H9 (cell line): ENCODE results near the gene MEI4. TPM values are rescaled to one million over a fixed set of nuclear protein-coding genes. Genes with fewer than 3 reads are reported as not detected.

Experiments
- DNase-seq: peaks from one replicate; pipeline ENCODE4 v3.0.0-alpha.2; 2017
- H2AFZ ChIP-seq: one replicate; pipeline ENCODE4 v1.6.1; 2013; ENCODE audit warnings: mild to moderate bottlenecking, low read length, control low read depth, moderate library complexity
- H2AK5ac ChIP-seq: 2 replicates; pipeline ENCODE4 v1.6.1; 2013; ENCODE audit warnings: low read length, control low read depth, mixed read lengths; ENCODE audit not compliant: insufficient read length
- H2BK120ac ChIP-seq: one replicate; pipeline ENCODE4 v1.6.1; 2013; ENCODE audit warnings: low read depth, mild to moderate bottlenecking, low read length, control low read depth, inconsistent platforms; ENCODE audit not compliant: poor library complexity, severe bottlenecking
- H2BK12ac ChIP-seq: 2 replicates; pipeline ENCODE4 v1.6.1; 2013; ENCODE audit warnings: low read length, control low read depth, mixed read lengths, low read depth; ENCODE audit not compliant: insufficient read length
- H2BK15ac ChIP-seq: 2 replicates; pipeline ENCODE4 v1.6.1; 2013; ENCODE audit warnings: low read depth, low read length, control low read depth
- H2BK20ac ChIP-seq: one replicate; pipeline ENCODE4 v1.6.1; 2013; ENCODE audit warnings: low read depth, mild to moderate bottlenecking, low read length, control low read depth, inconsistent platforms; ENCODE audit not compliant: poor library complexity, severe bottlenecking
- H2BK5ac ChIP-seq: 2 replicates; pipeline ENCODE4 v1.6.1; 2013; ENCODE audit warnings: low read length, control low read depth, mixed read lengths; ENCODE audit not compliant: insufficient read length
- H3K14ac ChIP-seq: 2 replicates; pipeline ENCODE4 v1.6.1; 2013; ENCODE audit warnings: low read length, control low read depth; ENCODE audit not compliant: insufficient read depth
- H3K18ac ChIP-seq: 2 replicates; pipeline ENCODE4 v1.6.1; 2013; ENCODE audit warnings: low read depth, mild to moderate bottlenecking, mixed read lengths, low read length, control low read depth; ENCODE audit not compliant: insufficient read length
- H3K23ac ChIP-seq: 2 replicates; pipeline ENCODE4 v1.6.1; 2013; ENCODE audit warnings: low read length, control low read depth, mixed read lengths, low read depth; ENCODE audit not compliant: insufficient read length
- H3K23me2 ChIP-seq: 2 replicates; pipeline ENCODE4 v1.6.1; 2013; ENCODE audit warnings: low read depth, mild to moderate bottlenecking, mixed read lengths, low read length, control low read depth; ENCODE audit not compliant: insufficient read length, poor library complexity, severe bottlenecking
- H3K27ac ChIP-seq: 2 replicates; pipeline ENCODE4 v1.5.1; 2013; ENCODE audit warnings: low read length, control low read depth, mixed read lengths, low read depth; ENCODE audit not compliant: insufficient read length
- H3K27me3 ChIP-seq: 2 replicates; pipeline ENCODE4 v1.6.1; 2013; ENCODE audit warnings: low read length, control low read depth, inconsistent platforms; ENCODE audit not compliant: insufficient read depth
- H3K4ac ChIP-seq: 2 replicates; pipeline ENCODE4 v1.6.1; 2013; ENCODE audit warnings: low read depth, mild to moderate bottlenecking, control low read depth, inconsistent platforms, low read length, moderate library complexity
- H3K4me1 ChIP-seq: 2 replicates; pipeline ENCODE4 v1.6.1; 2013; ENCODE audit warnings: low read length, control low read depth, inconsistent platforms; ENCODE audit not compliant: insufficient read depth
- H3K4me2 ChIP-seq: 2 replicates; pipeline ENCODE4 v1.6.1; 2013; ENCODE audit warnings: low read length, control low read depth, mixed read lengths; ENCODE audit not compliant: insufficient read length, insufficient read depth
- H3K56ac ChIP-seq: 2 replicates; pipeline ENCODE4 v1.6.1; 2013; ENCODE audit warnings: low read depth, mild to moderate bottlenecking, mixed read lengths, low read length, control low read depth; ENCODE audit not compliant: insufficient read length
- H3K79me1 ChIP-seq: 2 replicates; pipeline ENCODE4 v1.6.1; 2013; ENCODE audit warnings: low read depth, mild to moderate bottlenecking, moderate library complexity, low read length, control low read depth, inconsistent platforms; ENCODE audit not compliant: insufficient read depth, poor library complexity, severe bottlenecking
- H3K79me2 ChIP-seq: 2 replicates; pipeline ENCODE4 v1.6.1; 2013; ENCODE audit warnings: low read length, control low read depth, inconsistent platforms; ENCODE audit not compliant: insufficient read depth
- H3K9ac ChIP-seq: 2 replicates; pipeline ENCODE4 v1.6.1; 2013; ENCODE audit warnings: low read length, control low read depth, mixed read lengths; ENCODE audit not compliant: insufficient read length; ENCODE audit errors: extremely low read depth
- H3K9me3 ChIP-seq: one replicate; pipeline ENCODE4 v1.6.1; 2013; ENCODE audit warnings: low read depth, low read length, inconsistent platforms; ENCODE audit not compliant: control insufficient read depth
- H3T11ph ChIP-seq: one replicate; pipeline ENCODE4 v1.6.1; 2013; ENCODE audit warnings: mild to moderate bottlenecking, low read length, control low read depth, inconsistent platforms
- H4K20me1 ChIP-seq: one replicate; pipeline ENCODE4 v1.6.1; 2013; ENCODE audit not compliant: control insufficient read depth, insufficient read length, insufficient read depth
- H4K5ac ChIP-seq: 2 replicates; pipeline ENCODE4 v1.6.1; 2013; ENCODE audit warnings: low read depth, mild to moderate bottlenecking, mixed read lengths, low read length, control low read depth; ENCODE audit not compliant: insufficient read length
- H4K8ac ChIP-seq: replicated peaks from 2 replicates; pipeline ENCODE4 v1.6.1; 2013; ENCODE audit warnings: low read length, control low read depth, mixed read lengths, low read depth; ENCODE audit not compliant: insufficient read length
- H4K91ac ChIP-seq: 2 replicates; pipeline ENCODE4 v1.6.1; 2013; ENCODE audit warnings: low read depth, mild to moderate bottlenecking, moderate library complexity, mixed read lengths, low read length, control low read depth; ENCODE audit not compliant: insufficient read length
- H3K27ac Mint-ChIP-seq, 3 experiments: 2 replicates in 2 of 3; 3 replicates in 1 of 3; pipeline ENCODE4 v1.8.0; 2020 to 2021; ENCODE audit warnings: mixed read lengths in 3 of 3, mild to moderate bottlenecking in 1 of 3, moderate library complexity in 1 of 3
- H3K27me3 Mint-ChIP-seq: 2 replicates; pipeline ENCODE4 v1.8.0; 2021; ENCODE audit warnings: low read depth, mild to moderate bottlenecking, moderate library complexity, mixed read lengths
- H3K36me3 Mint-ChIP-seq, 3 experiments: 2 replicates in 2 of 3; 3 replicates in 1 of 3; pipeline ENCODE4 v1.8.0; 2020 to 2021; ENCODE audit warnings: low read depth in 3 of 3, mixed read lengths in 3 of 3; ENCODE audit not compliant: insufficient read depth in 1 of 3
- H3K4me1 Mint-ChIP-seq, 2 experiments: 2 replicates each; pipeline ENCODE4 v1.8.0; 2020; ENCODE audit warnings: mixed read lengths in 2 of 2
- H3K4me3 Mint-ChIP-seq, 2 experiments: 2 replicates in 1 of 2; 3 replicates in 1 of 2; pipeline ENCODE4 v1.8.0; 2020 to 2021; ENCODE audit warnings: mild to moderate bottlenecking in 2 of 2, mixed read lengths in 2 of 2, moderate library complexity in 1 of 2
- H3K9me3 Mint-ChIP-seq, 2 experiments: 2 replicates in 1 of 2; 3 replicates in 1 of 2; pipeline ENCODE4 v1.8.0; 2020; ENCODE audit warnings: mild to moderate bottlenecking in 2 of 2, mixed read lengths in 2 of 2, moderate library complexity in 1 of 2
- WGBS: extraction: QIAGEN DNeasy Blood & Tissue Kit; methylation state at CpG from one replicate; pipeline ENCODE4 v1.1.7; 2013; ENCODE audit warnings: missing lambda C conversion rate, low lambda C conversion rate, mixed read lengths; ENCODE audit not compliant: insufficient read length; ENCODE audit errors: extremely low coverage; 5-methylcytosine and 5-hydroxymethylcytosine counted together
- total RNA-seq: library from RNA; stranded (reverse); gene quantifications from 2 replicates; pipeline ENCODE4 v1.2.1, GENCODE V29; 2021
- TF ChIP-seq, protein P1 (sequence below): fragments of 200-600 bp; sonication (generic); conservative IDR thresholded peaks from 3 replicates; pipeline ENCODE4 v1.8.0; 2021; ENCODE audit warnings: antibody characterized with exemption, mild to moderate bottlenecking

MEI4 gene
- total RNA-seq, 1 experiment from 2014 or later, result 0.55 TPM

- Histone ChIP-seq H2BK120ac (no peak overlapping the region), H4K8ac (no peak overlapping the region), H2BK12ac (no peak overlapping the region), H4K91ac (no peak overlapping the region), H2BK15ac (no peak overlapping the region), H2AK5ac (no peak overlapping the region), H2AFZ (no peak overlapping the region), H4K5ac (no peak overlapping the region), H3T11ph (no peak overlapping the region), H4K20me1 (no peaks in the 10 kb centered on the region), H2BK20ac (no peak overlapping the region), H3K18ac (no peak overlapping the region), H3K27me3 (no peaks in the 10 kb centered on the region), H2BK5ac (no peak overlapping the region), H3K4me1 (no peaks in the 10 kb centered on the region), H3K79me1 (no peaks in the 10 kb centered on the region), H3K4ac (no peak overlapping the region), H3K9ac (no peak overlapping the region), H3K56ac (no peak overlapping the region), H3K27ac (no peak overlapping the region), H3K14ac (no peak overlapping the region), H3K4me2 (no peak overlapping the region), H3K23me2 (no peaks in the 10 kb centered on the region), H3K23ac (no peak overlapping the region), H3K79me2 (no peaks in the 10 kb centered on the region), H3K9me3 (no peaks in the 10 kb centered on the region)
- Mint-ChIP-seq H3K36me3 (no peaks in the 10 kb centered on the region), H3K27ac (no peak overlapping the region), H3K4me1 (peaks cover 11% of the 10 kb centered on the region in 2 experiments), H3K9me3 (no peaks in the 10 kb centered on the region), H3K4me3 (no peak overlapping the region), H3K27me3 (no peaks in the 10 kb centered on the region)
- WGBS, result no CpG with 5 or more reads among the region's 2 CpGs
- no peak for DNase-seq
- TF ChIP-seq, protein P1, sequence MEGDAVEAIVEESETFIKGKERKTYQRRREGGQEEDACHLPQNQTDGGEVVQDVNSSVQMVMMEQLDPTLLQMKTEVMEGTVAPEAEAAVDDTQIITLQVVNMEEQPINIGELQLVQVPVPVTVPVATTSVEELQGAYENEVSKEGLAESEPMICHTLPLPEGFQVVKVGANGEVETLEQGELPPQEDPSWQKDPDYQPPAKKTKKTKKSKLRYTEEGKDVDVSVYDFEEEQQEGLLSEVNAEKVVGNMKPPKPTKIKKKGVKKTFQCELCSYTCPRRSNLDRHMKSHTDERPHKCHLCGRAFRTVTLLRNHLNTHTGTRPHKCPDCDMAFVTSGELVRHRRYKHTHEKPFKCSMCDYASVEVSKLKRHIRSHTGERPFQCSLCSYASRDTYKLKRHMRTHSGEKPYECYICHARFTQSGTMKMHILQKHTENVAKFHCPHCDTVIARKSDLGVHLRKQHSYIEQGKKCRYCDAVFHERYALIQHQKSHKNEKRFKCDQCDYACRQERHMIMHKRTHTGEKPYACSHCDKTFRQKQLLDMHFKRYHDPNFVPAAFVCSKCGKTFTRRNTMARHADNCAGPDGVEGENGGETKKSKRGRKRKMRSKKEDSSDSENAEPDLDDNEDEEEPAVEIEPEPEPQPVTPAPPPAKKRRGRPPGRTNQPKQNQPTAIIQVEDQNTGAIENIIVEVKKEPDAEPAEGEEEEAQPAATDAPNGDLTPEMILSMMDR, result no peak
These were observed 164.0 kb downstream of the MEI4 start for GRCh38 chr6:77816766-77817270.
